Neural progenitor cell (in vitro differentiated cells): Measurements from ENCODE around the gene ATXN1L. TPM values are rescaled to one million over a fixed set of nuclear protein-coding genes. Genes with fewer than 3 reads are reported as not detected.

Experiments
- DNase-seq: peaks from one replicate; pipeline ENCODE4 v3.0.0-alpha.2; 2016; ENCODE audit warnings: low spot score
- H2AFZ ChIP-seq: fragments of 200-600 bp; sonication (generic); replicated peaks from 2 replicates; pipeline ENCODE4 v1.6.1; 2016; ENCODE audit warnings: antibody characterized with exemption
- H3F3A ChIP-seq: fragments of 200-600 bp; sonication (generic); 2 replicates; pipeline ENCODE4 v1.6.1; 2016; ENCODE audit warnings: antibody characterized with exemption, low read depth
- H3K27ac ChIP-seq: fragments of 200-600 bp; sonication (generic); 2 replicates; pipeline ENCODE4 v1.5.1; 2016; ENCODE audit warnings: mild to moderate bottlenecking
- H3K27me3 ChIP-seq: fragments of 200-600 bp; sonication (generic); 2 replicates; pipeline ENCODE4 v1.6.1; 2016; ENCODE audit warnings: mild to moderate bottlenecking, moderate library complexity
- H3K36me3 ChIP-seq: fragments of 200-600 bp; sonication (generic); 2 replicates; pipeline ENCODE4 v1.5.1; 2016
- H3K4me1 ChIP-seq: fragments of 200-600 bp; sonication (generic); 2 replicates; pipeline ENCODE4 v1.6.1; 2016; ENCODE audit warnings: mixed run types
- H3K4me2 ChIP-seq: fragments of 200-600 bp; sonication (generic); 2 replicates; pipeline ENCODE4 v1.6.1; 2016
- H3K4me3 ChIP-seq: fragments of 200-600 bp; sonication (generic); 2 replicates; pipeline ENCODE4 v1.5.1; 2016
- H3K79me2 ChIP-seq: fragments of 200-600 bp; sonication (generic); 2 replicates; pipeline ENCODE4 v1.6.1; 2016; ENCODE audit warnings: low read depth
- H3K9ac ChIP-seq: fragments of 200-600 bp; sonication (generic); 2 replicates; pipeline ENCODE4 v1.6.1; 2016
- H3K9me3 ChIP-seq: fragments of 200-600 bp; sonication (generic); 2 replicates; pipeline ENCODE4 v1.5.1; 2016; ENCODE audit warnings: low read depth
- H4K20me1 ChIP-seq: fragments of 200-600 bp; sonication (generic); 2 replicates; pipeline ENCODE4 v1.6.1; 2016; ENCODE audit warnings: low read depth
- H3K27ac Mint-ChIP-seq: 3 replicates; pipeline ENCODE4 v1.8.0; 2021; ENCODE audit warnings: mixed read lengths
- H3K27me3 Mint-ChIP-seq: 2 replicates; pipeline ENCODE4 v1.8.0; 2022; ENCODE audit warnings: low read depth, mild to moderate bottlenecking, inconsistent platforms, moderate library complexity, mixed read lengths; ENCODE audit not compliant: insufficient read depth
- H3K36me3 Mint-ChIP-seq: 3 replicates; pipeline ENCODE4 v1.8.0; 2021; ENCODE audit warnings: mixed read lengths
- H3K4me1 Mint-ChIP-seq: 3 replicates; pipeline ENCODE4 v1.8.0; 2021; ENCODE audit warnings: mixed read lengths
- H3K4me3 Mint-ChIP-seq: 3 replicates; pipeline ENCODE4 v1.8.0; 2021; ENCODE audit warnings: mild to moderate bottlenecking, moderate library complexity, mixed read lengths
- H3K9me3 Mint-ChIP-seq: 3 replicates; pipeline ENCODE4 v1.8.0; 2020; ENCODE audit warnings: mixed read lengths
- CTCF ChIP-seq: fragments of 200-600 bp; sonication (generic); IDR thresholded peaks from 2 replicates; pipeline ENCODE4 v1.5.1; 2017; ENCODE audit warnings: antibody characterized with exemption, mild to moderate bottlenecking
- EZH2 ChIP-seq: fragments of 200-600 bp; sonication (generic); IDR thresholded peaks from 2 replicates; pipeline ENCODE4 v1.6.1; 2017; ENCODE audit warnings: antibody characterized with exemption, mild to moderate bottlenecking, moderate library complexity
- EZH2phosphoT487 ChIP-seq: fragments of 200-600 bp; sonication (generic); IDR thresholded peaks from 2 replicates; pipeline ENCODE4 v1.6.1; 2017; ENCODE audit warnings: antibody characterized with exemption
- total RNA-seq: library from RNA; depleted of rRNA; stranded (reverse); fragments of >200 nt; gene quantifications from 2 replicates; pipeline ENCODE4 v1.2.3, GENCODE V29; 2015; ENCODE audit warnings: low replicate concordance

ATXN1L gene
- total RNA-seq, 1 donor from 2014 or later = 19.8 TPM

GRCh38 chr16:71894921-71895678 is 49.3 kb downstream of the ATXN1L start, which contains the start of gene IST1:
Gene IST1 (plus strand): TSS chr16:71895531. CDS start chr16:71915641, 20,110 bp downstream.
- H4K20me1 ChIP-seq = peaks cover 42% of the 10 kb centered on the region
- peaks cover 9% of the 10 kb centered on the region for H3K4me1 ChIP-seq
- H3K4me3 ChIP-seq = peak within 1 kb of the TSS; percentile 97
- Mint-ChIP-seq H3K4me3 (peak within 1 kb of the TSS; percentile 99), H3K36me3 (peaks cover 9% of the 10 kb centered on the region), H3K27me3 (peaks cover 3% of the 10 kb centered on the region), H3K9me3 (peaks cover 5% of the 10 kb centered on the region), H3K27ac (peak within 1 kb of the TSS; percentile 99), H3K4me1 (peaks cover 15% of the 10 kb centered on the region)
- H3K27me3 ChIP-seq = no peaks in the 10 kb centered on the region
- peak within 1 kb of the TSS; percentile 94 for H3K9ac ChIP-seq
- H3K4me2 ChIP-seq = peak within 1 kb of the TSS; percentile 88
- H3F3A ChIP-seq = peaks cover 28% of the 10 kb centered on the region
- H3K9me3 ChIP-seq = no peaks in the 10 kb centered on the region
- TF ChIP-seq EZH2phosphoT487 (no peak), CTCF (no peak), EZH2 (no peak)
- H3K79me2 ChIP-seq = peaks cover 57% of the 10 kb centered on the region
- H2AFZ ChIP-seq = peak within 1 kb of the TSS; percentile 65
- H3K36me3 ChIP-seq = no peaks in the 10 kb centered on the region
- DNase-seq = peak; percentile 99
- H3K27ac ChIP-seq = peak within 1 kb of the TSS; percentile 82

GRCh38 chr16:71895679-71896365 is 50.0 kb downstream of the ATXN1L start:
- Histone ChIP-seq H3K4me2 (peak overlapping the region; percentile 88), H3K36me3 (no peaks in the 10 kb centered on the region), H3K4me1 (peaks cover 8% of the 10 kb centered on the region), H4K20me1 (peaks cover 50% of the 10 kb centered on the region), H2AFZ (peak overlapping the region; percentile 63), H3K9ac (peak overlapping the region; percentile 94), H3K79me2 (peaks cover 65% of the 10 kb centered on the region), H3K27me3 (no peaks in the 10 kb centered on the region), H3K27ac (peak overlapping the region; percentile 82), H3K4me3 (peak overlapping the region; percentile 97), H3K9me3 (no peaks in the 10 kb centered on the region), H3F3A (peaks cover 28% of the 10 kb centered on the region)
- peaks cover 3% of the 10 kb centered on the region for H3K27me3 Mint-ChIP-seq
- H3K4me1 Mint-ChIP-seq = peaks cover 15% of the 10 kb centered on the region
- DNase-seq = peak; percentile 42
- H3K9me3 Mint-ChIP-seq = peaks cover 8% of the 10 kb centered on the region
- H3K27ac Mint-ChIP-seq = peak overlapping the region; percentile 99
- H3K36me3 Mint-ChIP-seq = peaks cover 13% of the 10 kb centered on the region
- H3K4me3 Mint-ChIP-seq = peak overlapping the region; percentile 99
- TF ChIP-seq EZH2phosphoT487 (no peak), CTCF (no peak), EZH2 (no peak)

GRCh38 chr16:71896764-71897368 is 51.1 kb downstream of the ATXN1L start:
- TF ChIP-seq CTCF = no peak
- TF ChIP-seq EZH2phosphoT487 = no peak
- no peak for TF ChIP-seq EZH2
- H3K36me3 Mint-ChIP-seq = peaks cover 18% of the 10 kb centered on the region
- peaks cover 6% of the 10 kb centered on the region for H3K36me3 ChIP-seq
- H3K27me3 Mint-ChIP-seq = peaks cover 3% of the 10 kb centered on the region
- no peak overlapping the region for H2AFZ ChIP-seq
- H3K9ac ChIP-seq = peak overlapping the region; percentile 94
- peak; percentile 13 for DNase-seq
- no peak overlapping the region for H3K27ac Mint-ChIP-seq
- no peaks in the 10 kb centered on the region for H3K9me3 ChIP-seq
- H3K4me3 ChIP-seq = peak overlapping the region; percentile 97
- no peaks in the 10 kb centered on the region for H3K27me3 ChIP-seq
- peak overlapping the region; percentile 88 for H3K4me2 ChIP-seq
- peaks cover 75% of the 10 kb centered on the region for H3K79me2 ChIP-seq
- H3K4me1 Mint-ChIP-seq = peaks cover 10% of the 10 kb centered on the region
- H3F3A ChIP-seq = peaks cover 20% of the 10 kb centered on the region
- peaks cover 11% of the 10 kb centered on the region for H3K4me1 ChIP-seq
- no peak overlapping the region for H3K27ac ChIP-seq
- peak overlapping the region; percentile 99 for H3K4me3 Mint-ChIP-seq
- peaks cover 60% of the 10 kb centered on the region for H4K20me1 ChIP-seq
- H3K9me3 Mint-ChIP-seq = peaks cover 12% of the 10 kb centered on the region
